CD14-positive monocyte (primary cell): ENCODE data around the gene RPS21. TPM values are rescaled to one million over a fixed set of nuclear protein-coding genes. Genes with fewer than 3 reads are reported as not detected.

Experiments
- DNase-seq, 3 donors: peaks; one replicate each; pipeline ENCODE4 v3.0.0-alpha.2; 2011 to 2022
- H2AFZ ChIP-seq: 2 replicates; pipeline ENCODE4 v1.6.0; 2012; ENCODE audit warnings: mild to moderate bottlenecking, low read depth, low read length, inconsistent platforms; ENCODE audit not compliant: insufficient read depth, poor library complexity, severe bottlenecking
- H3K27ac ChIP-seq, 2 donors: 1 replicate in 1 of 2; 2 replicates in 1 of 2; pipeline ENCODE4 v1.5.1; 2012 to 2013; ENCODE audit warnings: low read length in 2 of 2, control low read depth in 1 of 2, inconsistent platforms in 1 of 2, low read depth in 1 of 2, mild to moderate bottlenecking in 1 of 2
- H3K27me3 ChIP-seq, 2 donors: one replicate each; pipeline versions ENCODE4 v1.6.0 to v1.6.1; 2011 to 2013; ENCODE audit warnings: low read length in 2 of 2; ENCODE audit not compliant: control insufficient read depth in 2 of 2, insufficient read depth in 2 of 2
- H3K36me3 ChIP-seq, 2 donors: replicated peaks in 1 of 2; 1 replicate in 1 of 2; 2 replicates in 1 of 2; pipeline versions ENCODE4 v1.5.1 to v1.6.1; 2012 to 2013; ENCODE audit warnings: low read length in 2 of 2, control low read depth in 1 of 2, inconsistent platforms in 1 of 2, mild to moderate bottlenecking in 1 of 2; ENCODE audit not compliant: insufficient read depth in 2 of 2, control insufficient read depth in 1 of 2
- H3K4me1 ChIP-seq, 2 donors: 1 replicate in 1 of 2; 2 replicates in 1 of 2; pipeline versions ENCODE4 v1.5.1 to v1.6.1; 2012 to 2013; ENCODE audit warnings: low read length in 2 of 2, control low read depth in 1 of 2, inconsistent platforms in 1 of 2, mild to moderate bottlenecking in 1 of 2, moderate library complexity in 1 of 2; ENCODE audit not compliant: insufficient read depth in 2 of 2, control insufficient read depth in 1 of 2
- H3K4me2 ChIP-seq: replicated peaks from 2 replicates; pipeline ENCODE3; 2012; ENCODE audit warnings: low read length, moderate library complexity, mild to moderate bottlenecking; ENCODE audit not compliant: poor library complexity, severe bottlenecking; ENCODE audit errors: extremely low read depth
- H3K4me3 ChIP-seq, 3 experiments: fragments of 200-600 bp in 1 of 3; sonication (generic) in 1 of 3; replicated peaks in 1 of 3; 1 replicate in 2 of 3; 2 replicates in 1 of 3; pipeline ENCODE4 v1.5.1; 2011 to 2013; ENCODE audit warnings: low read length in 3 of 3, mild to moderate bottlenecking in 3 of 3, control low read depth in 2 of 3, low read depth in 2 of 3, inconsistent platforms in 1 of 3, moderate library complexity in 1 of 3
- H3K79me2 ChIP-seq: 2 replicates; pipeline ENCODE4 v1.6.0; 2012; ENCODE audit warnings: mild to moderate bottlenecking, control low read depth, inconsistent platforms, low read length, moderate library complexity; ENCODE audit not compliant: insufficient read depth
- H3K9ac ChIP-seq: 2 replicates; pipeline ENCODE4 v1.6.0; 2017; ENCODE audit warnings: low read length, mild to moderate bottlenecking; ENCODE audit not compliant: insufficient read depth, poor library complexity, severe bottlenecking
- H3K9me3 ChIP-seq, 2 donors: replicated peaks in 1 of 2; 1 replicate in 1 of 2; 2 replicates in 1 of 2; pipeline versions ENCODE4 v1.5.1 to v1.6.1; 2012 to 2013; ENCODE audit warnings: low read length in 2 of 2, control low read depth in 1 of 2; ENCODE audit not compliant: control insufficient read depth in 1 of 2, insufficient read depth in 1 of 2
- H4K20me1 ChIP-seq: 2 replicates; pipeline ENCODE4 v1.6.0; 2012; ENCODE audit warnings: mild to moderate bottlenecking, low read length, control low read depth, moderate library complexity; ENCODE audit not compliant: insufficient read depth
- H3K27ac Mint-ChIP-seq, 7 donors: one replicate each; pipeline ENCODE4 v1.8.0; 2020; ENCODE audit warnings: mild to moderate bottlenecking in 7 of 7, mixed read lengths in 7 of 7, moderate library complexity in 6 of 7, inconsistent platforms in 2 of 7
- H3K27me3 Mint-ChIP-seq, 3 donors: one replicate each; pipeline ENCODE4 v1.8.0; 2021 to 2022; ENCODE audit warnings: low read depth in 3 of 3, mild to moderate bottlenecking in 3 of 3, mixed read lengths in 3 of 3, moderate library complexity in 3 of 3, inconsistent platforms in 1 of 3
- H3K36me3 Mint-ChIP-seq, 2 donors: one replicate each; pipeline ENCODE4 v1.8.0; 2020; ENCODE audit warnings: mixed read lengths in 2 of 2, inconsistent platforms in 1 of 2, mild to moderate bottlenecking in 1 of 2
- H3K4me1 Mint-ChIP-seq: one replicate; pipeline ENCODE4 v1.8.0; 2020; ENCODE audit warnings: mild to moderate bottlenecking, mixed read lengths
- H3K4me3 Mint-ChIP-seq, 2 donors: one replicate each; pipeline ENCODE4 v1.8.0; 2020; ENCODE audit warnings: mild to moderate bottlenecking in 2 of 2, mixed read lengths in 2 of 2, moderate library complexity in 1 of 2
- H3K9me3 Mint-ChIP-seq, 7 donors: one replicate each; pipeline ENCODE4 v1.8.0; 2020 to 2022; ENCODE audit warnings: mixed read lengths in 7 of 7, mild to moderate bottlenecking in 6 of 7, moderate library complexity in 6 of 7, inconsistent platforms in 2 of 7
- CTCF ChIP-seq: fragments of 200-600 bp; IDR thresholded peaks from one replicate; pipeline ENCODE4 v1.8.0; 2022; ENCODE audit warnings: antibody characterized with exemption, mild to moderate bottlenecking
- WGBS: methylation state at CpG from one replicate; pipeline ENCODE4 v1.1.5; 2013; ENCODE audit warnings: missing lambda C conversion rate; ENCODE audit not compliant: insufficient coverage; 5-methylcytosine and 5-hydroxymethylcytosine counted together
- intact Hi-C, 2 donors: fragments of 100-400 bp; cut with micrococcal nuclease; formaldehyde crosslinking; loops; one replicate each; pipeline versions ENCODE4 v1.15.0 to v1.15.1; 2023
- polyA plus RNA-seq, 3 donors: library from polyadenylated mRNA; depleted of rRNA in 1 of 3; unstranded in 2 of 3; stranded (reverse) in 1 of 3; fragments of 300-500 nt in 2 of 3; fragments of >200 nt in 1 of 3; fragmentation: Illumina TruSeq in 2 of 3; gene quantifications; 1 replicate in 2 of 3; 2 replicates in 1 of 3; pipeline ENCODE4 v1.2.3, GENCODE V29; 2012 to 2021

Gene RPS21
- polyA plus RNA-seq, 3 donors = 799 to 6,263 (median 968) TPM

GRCh38 chr20:62354811-62355341 lies 32.0 kb upstream of the RPS21 start:
- no peak overlapping the region for H3K27ac Mint-ChIP-seq
- Histone ChIP-seq H4K20me1 (no peaks in the 10 kb centered on the region), H3K4me1 (no peaks in the 10 kb centered on the region), H3K4me2 (no peak overlapping the region), H3K4me3 (no peak overlapping the region), H3K27me3 (peaks cover 0 to 11% of the 10 kb centered on the region in 2 donors), H2AFZ (no peak overlapping the region), H3K36me3 (no peaks in the 10 kb centered on the region), H3K79me2 (no peaks in the 10 kb centered on the region), H3K9me3 (no peaks in the 10 kb centered on the region), H3K9ac (no peak overlapping the region), H3K27ac (no peak overlapping the region)
- no peaks in the 10 kb centered on the region for H3K9me3 Mint-ChIP-seq
- no peak for DNase-seq
- intact Hi-C loops = no loop called here
- no peaks in the 10 kb centered on the region for H3K36me3 Mint-ChIP-seq
- H3K4me1 Mint-ChIP-seq = no peaks in the 10 kb centered on the region
- H3K27me3 Mint-ChIP-seq = peaks cover 2 to 26% (median 14%) of the 10 kb centered on the region in 3 donors
- WGBS = 85% methylated on average over 11 of the region's 16 CpGs
- no peak overlapping the region for H3K4me3 Mint-ChIP-seq
- no peak for TF ChIP-seq CTCF

- Mint-ChIP-seq H3K4me3 (no peak overlapping the region), H3K36me3 (no peaks in the 10 kb centered on the region), H3K27ac (no peak overlapping the region), H3K9me3 (no peaks in the 10 kb centered on the region), H3K27me3 (peaks cover 2 to 26% (median 14%) of the 10 kb centered on the region in 3 donors), H3K4me1 (no peaks in the 10 kb centered on the region)
- no peak overlapping the region for H3K9ac ChIP-seq
- no peaks in the 10 kb centered on the region for H3K4me1 ChIP-seq
- DNase-seq = no peak
- no peak overlapping the region for H3K4me2 ChIP-seq
- intact Hi-C loops = no loop called here
- no peak for TF ChIP-seq CTCF
- no peak overlapping the region for H3K4me3 ChIP-seq
- 90% methylated on average over 2 of the region's 11 CpGs for WGBS
- H3K27me3 ChIP-seq = peaks cover 0 to 11% of the 10 kb centered on the region in 2 donors
- no peaks in the 10 kb centered on the region for H4K20me1 ChIP-seq
- H2AFZ ChIP-seq = no peak overlapping the region
- no peaks in the 10 kb centered on the region for H3K36me3 ChIP-seq
- H3K9me3 ChIP-seq = no peaks in the 10 kb centered on the region
- H3K79me2 ChIP-seq = no peaks in the 10 kb centered on the region
- no peak overlapping the region for H3K27ac ChIP-seq
These were observed 31.4 kb upstream of the RPS21 start for GRCh38 chr20:62355516-62355877.
